Loucy (cell line): ENCODE data around the gene GNL3.

ENCODE experiments used
- CTCF ChIP-seq: fragments of 200-600 bp; sonication (generic); conservative IDR thresholded peaks from 2 replicates; pipeline ENCODE4 v1.5.1; 2014; ENCODE audit warnings: mild to moderate bottlenecking, antibody characterized with exemption, low read length
- EZH2phosphoT487 ChIP-seq: fragments of 200-600 bp; IDR thresholded peaks from 2 replicates; pipeline ENCODE4 v1.6.1; 2018; ENCODE audit warnings: antibody characterized with exemption, mild to moderate bottlenecking, moderate library complexity, borderline replicate concordance

DNA sequence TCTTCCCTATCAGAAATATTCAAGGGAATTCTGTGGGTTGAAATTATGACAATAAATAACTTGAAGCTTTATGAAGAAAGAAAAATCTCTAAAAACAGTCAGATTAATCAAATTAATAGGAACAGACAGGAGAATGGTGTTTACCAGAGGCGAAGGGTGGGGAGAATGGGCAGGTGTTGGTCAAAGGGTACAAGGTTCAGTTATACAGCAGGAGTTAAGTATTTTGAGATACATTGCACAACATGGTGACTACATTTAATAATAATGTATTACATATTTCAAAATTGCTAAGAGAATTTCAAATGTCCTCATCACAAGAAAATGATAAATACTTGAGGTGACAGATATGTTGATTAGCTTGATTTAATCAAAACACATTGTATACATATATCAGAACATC is 38.7 kb downstream of the GNL3 start:
- TF ChIP-seq CTCF (no peak), EZH2phosphoT487 (no peak)
